GM10266 (cell line): ENCODE measurements around the gene NECTIN1.

Experiments
- DNase-seq: peaks from one replicate; pipeline ENCODE4 v3.0.0; 2012; ENCODE audit errors: extremely low spot score
- CTCF ChIP-seq: IDR thresholded peaks from 2 replicates; pipeline ENCODE4 v1.5.1; 2012; ENCODE audit warnings: mild to moderate bottlenecking, low read depth; ENCODE audit not compliant: control insufficient read depth, insufficient read depth; ENCODE audit errors: missing control alignments

The NECTIN1 gene

GRCh38 chr11:119754656-119755355 lies 25.8 kb upstream of the NECTIN1 start:
- TF ChIP-seq CTCF, result no peak

GRCh38 chr11:119754199-119754598 lies 25.2 kb upstream of the NECTIN1 start:
- no peak for TF ChIP-seq CTCF
- no peak for DNase-seq

More at GRCh38 chr11:119754656-119755355, 25.8 kb upstream of the NECTIN1 start:
- no peak for DNase-seq

GRCh38 chr11:119752946-119753345 lies 23.9 kb upstream of the NECTIN1 start:
- no peak for TF ChIP-seq CTCF
- DNase-seq, result no peak

- DNase-seq, result no peak
- TF ChIP-seq CTCF, result no peak
These were observed 23.4 kb upstream of the NECTIN1 start for GRCh38 chr11:119752345-119752871.

GRCh38 chr11:119750056-119750455 lies 21.1 kb upstream of the NECTIN1 start:
- no peak for DNase-seq
- no peak for TF ChIP-seq CTCF

GRCh38 chr11:119749006-119749565 lies 20.1 kb upstream of the NECTIN1 start:
- TF ChIP-seq CTCF, result no peak
- no peak for DNase-seq
